AML-193 (cell line): ENCODE measurements around the gene MAP10.
"Not testable (repeated sequence)": the region's sequence is repeated elsewhere in the genome, so short reads cannot be mapped to it uniquely, and the experiment has no call there.

Experiments used
- DNase-seq, 2 experiments: peaks; one replicate each; lab custom pipeline; 2025; lab: John Stamatoyannopoulos, UW

MAP10 gene, protein sequence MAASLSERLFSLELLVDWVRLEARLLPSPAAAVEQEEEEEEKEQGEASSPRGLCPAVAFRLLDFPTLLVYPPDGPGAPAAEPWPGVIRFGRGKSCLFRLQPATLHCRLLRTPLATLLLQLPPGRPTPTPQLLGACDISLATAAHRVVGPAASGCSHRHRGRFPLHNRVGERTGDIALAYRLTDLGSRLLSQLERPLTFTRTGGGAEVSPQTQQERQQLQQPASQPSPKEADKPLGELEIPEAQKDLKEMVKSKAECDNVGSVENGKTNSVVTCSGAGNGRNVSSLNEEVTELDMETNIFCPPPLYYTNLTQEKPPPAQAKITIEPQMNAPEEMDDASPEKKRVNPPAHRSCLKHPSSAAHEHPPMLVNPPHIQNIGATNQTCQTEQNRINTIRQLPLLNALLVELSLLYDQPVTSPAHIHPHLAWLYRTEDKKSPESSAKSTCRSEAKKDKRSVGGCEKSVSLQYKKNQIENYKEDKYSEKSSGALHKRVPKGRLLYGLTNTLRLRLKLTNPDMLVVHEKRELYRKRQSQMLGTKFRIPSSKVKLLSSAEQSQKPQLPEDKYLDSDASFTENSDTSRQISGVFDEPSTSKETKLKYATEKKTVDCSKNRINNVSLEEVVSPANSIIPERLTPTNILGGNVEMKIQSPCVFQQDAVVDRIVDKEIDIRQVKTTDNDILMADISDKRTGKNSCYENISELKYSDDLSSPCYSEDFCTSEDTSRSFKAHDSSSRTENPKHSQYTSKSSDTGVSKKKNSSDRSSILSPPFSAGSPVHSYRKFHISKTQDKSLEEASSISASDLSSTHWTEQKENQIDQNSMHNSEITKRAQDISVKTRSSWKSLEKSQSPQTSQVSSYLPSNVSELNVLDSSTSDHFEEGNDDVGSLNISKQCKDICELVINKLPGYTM

DNA sequence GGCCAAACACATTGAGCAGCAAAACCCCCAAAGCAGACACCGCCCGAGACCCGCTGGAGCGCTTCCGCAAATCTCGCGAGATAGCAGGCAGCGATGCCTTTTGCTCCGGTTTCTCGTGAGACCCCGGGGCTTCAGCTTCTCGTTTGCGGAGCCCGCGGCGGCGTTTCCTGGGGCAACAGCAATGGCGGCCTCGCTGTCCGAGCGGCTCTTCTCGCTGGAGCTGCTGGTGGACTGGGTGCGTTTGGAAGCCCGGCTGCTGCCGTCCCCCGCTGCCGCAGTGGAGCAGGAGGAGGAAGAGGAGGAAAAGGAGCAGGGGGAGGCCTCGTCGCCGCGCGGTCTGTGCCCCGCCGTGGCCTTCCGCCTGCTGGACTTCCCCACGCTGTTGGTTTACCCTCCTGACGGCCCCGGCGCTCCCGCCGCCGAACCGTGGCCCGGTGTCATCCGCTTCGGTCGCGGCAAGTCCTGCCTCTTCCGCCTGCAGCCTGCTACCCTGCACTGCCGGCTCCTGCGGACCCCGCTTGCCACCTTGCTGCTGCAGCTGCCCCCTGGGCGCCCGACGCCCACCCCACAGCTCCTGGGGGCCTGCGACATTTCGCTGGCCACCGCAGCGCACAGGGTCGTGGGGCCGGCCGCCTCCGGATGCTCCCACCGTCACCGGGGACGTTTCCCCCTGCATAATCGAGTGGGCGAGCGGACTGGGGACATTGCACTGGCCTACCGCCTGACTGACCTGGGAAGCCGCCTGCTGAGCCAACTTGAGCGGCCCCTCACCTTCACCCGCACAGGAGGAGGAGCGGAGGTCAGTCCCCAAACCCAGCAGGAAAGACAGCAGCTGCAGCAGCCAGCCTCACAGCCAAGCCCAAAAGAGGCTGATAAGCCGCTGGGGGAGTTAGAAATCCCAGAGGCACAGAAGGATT lies at the start of gene MAP10:
Gene MAP10 (plus strand): TSS at position 148 of the 917 bp plus-strand sequence. CDS start 34 bp downstream, at position 182.
- no peak for DNase-seq

DNA sequence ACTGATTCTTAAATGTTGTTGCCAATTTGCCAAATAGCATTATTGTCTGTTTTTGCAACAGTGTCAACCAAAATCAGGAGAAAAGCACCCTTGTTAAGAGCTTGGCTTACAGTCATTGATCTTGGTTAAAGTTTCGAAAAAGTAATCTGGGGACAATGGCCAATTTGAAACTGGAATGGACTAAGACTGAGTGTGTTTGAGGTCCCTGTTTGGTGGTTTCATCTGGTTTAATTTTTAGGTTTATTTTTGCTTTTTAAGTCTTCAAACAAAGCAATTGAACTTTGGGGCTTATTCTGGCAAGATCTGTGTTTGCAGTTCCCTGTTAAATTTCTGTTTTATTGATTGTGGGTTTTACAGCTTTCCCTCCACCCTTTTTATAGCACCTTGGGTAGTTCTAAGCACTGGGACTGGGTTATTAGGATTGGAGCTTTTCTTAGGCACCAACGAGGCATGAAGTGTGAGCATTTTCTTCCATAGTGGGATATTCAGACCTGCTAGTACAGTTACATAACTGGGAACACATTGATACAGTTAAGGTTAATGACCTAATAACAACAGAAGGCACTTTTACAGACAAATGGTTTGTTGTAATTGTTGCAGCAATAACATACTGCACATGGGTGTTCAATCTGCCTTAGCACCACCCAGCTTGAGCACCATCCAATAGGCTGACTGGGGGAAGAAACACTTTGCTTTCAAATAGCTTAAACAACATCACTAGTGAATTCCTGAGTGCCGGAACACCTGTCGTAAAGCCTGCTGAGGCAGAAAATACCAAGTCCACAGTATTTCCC lies 40.6 kb upstream of the MAP10 start:
- no peak for DNase-seq

DNA sequence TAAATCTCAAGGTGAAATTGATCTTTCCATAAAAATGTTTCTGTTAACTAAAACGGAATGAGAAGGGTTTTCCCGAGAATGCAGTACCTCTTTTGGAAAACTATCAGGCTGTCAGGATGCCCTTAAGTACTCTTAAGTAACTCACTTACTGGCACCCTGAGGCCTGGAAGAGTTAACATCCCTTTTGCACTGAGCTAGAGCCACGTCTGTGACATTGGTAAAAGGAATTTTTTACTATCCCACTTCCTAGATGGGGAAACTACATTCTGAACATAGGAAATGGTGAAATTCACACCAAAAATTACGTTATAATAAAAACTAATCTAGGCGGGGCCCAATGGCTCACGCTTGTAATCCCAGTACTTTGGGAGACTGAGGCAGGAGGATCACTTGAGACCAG lies 39.7 kb upstream of the MAP10 start:
- no peak for DNase-seq

DNA sequence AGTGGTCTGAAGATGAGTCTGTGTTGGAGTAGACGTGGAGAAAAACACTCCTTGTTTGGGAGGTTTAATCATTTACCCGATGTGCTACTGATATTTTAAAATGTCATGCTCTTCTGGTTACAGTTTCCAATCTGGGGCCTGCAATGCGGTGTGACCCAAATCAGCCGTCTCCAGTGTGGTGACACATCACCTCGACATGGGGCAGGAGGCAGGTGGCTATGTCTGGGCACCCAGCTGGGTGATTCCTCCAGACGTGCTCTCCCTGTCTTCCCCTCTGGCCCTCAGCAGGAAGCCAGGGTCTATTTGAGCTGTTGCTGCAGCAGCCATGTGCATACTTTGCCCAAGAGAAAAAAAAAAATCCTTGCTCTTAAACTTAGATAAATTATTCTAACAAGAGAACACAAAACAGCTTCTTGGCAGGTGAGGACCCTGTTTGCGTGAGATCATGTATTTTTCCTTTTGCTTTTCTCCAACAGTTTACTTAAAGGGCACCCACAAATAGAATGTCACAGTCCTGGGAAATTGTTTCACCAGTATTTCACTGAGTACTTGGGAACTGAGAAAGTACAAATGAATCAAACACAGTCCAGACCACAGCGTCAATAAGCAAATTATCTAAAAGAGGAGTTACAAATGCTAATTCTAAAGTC lies 38.9 kb upstream of the MAP10 start:
- DNase-seq = no peak

DNA sequence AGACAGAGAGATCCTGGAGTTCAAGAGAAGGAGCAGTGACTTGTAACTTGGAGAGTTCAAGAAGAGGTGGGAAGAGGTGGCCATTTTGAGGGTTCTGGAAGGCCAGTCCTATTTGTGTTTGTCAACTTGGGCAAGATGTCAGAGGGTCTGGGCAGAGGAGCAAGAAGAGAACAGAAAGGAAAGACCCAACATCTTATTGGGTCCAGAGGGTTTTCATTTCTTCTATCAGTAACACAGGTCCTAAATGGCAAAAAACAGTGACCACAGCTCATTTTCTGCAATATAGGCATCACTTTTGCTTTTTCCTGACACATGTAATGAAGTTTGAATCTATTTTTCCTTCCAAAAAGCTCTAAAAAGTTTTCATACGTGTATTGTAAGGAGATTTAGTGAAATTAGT lies 38.3 kb upstream of the MAP10 start:
- no peak for DNase-seq

DNA sequence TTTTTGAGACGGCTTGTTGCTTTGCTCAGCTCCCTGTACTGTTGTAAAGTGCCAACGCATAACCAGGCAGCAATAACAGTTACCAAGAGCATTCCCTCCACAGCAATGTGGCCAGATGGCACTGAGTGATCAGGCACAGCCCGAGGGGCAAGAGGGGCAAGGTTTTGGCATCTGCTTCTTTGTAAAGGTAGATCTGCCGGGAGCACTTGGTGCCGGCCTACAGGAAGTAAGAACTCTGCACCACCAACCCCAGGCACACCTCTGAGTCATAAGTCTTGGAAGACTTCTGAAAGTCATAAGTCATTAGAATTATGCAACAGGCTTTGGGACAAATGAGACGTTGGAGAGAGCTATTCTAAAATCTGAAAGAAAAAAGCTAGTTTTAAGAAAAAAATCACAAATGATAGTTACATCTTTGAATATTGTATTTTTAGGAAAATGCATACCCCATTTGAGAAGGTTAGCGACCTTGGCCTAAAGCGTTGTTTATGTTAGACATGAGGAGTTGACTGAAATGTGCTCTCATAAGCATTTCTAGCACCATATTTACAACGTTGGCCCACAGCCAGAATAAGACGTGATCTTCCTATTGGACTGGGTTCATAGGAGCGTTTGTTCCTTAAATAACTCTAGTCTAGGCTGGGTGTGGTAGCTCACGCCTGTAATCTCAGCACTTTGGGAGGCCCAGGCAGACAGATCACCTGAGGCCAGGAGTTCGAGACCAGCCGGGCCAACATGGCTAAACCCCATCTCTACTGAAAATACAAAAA lies 37.7 kb upstream of the MAP10 start:
- DNase-seq = peak; percentile 90

DNA sequence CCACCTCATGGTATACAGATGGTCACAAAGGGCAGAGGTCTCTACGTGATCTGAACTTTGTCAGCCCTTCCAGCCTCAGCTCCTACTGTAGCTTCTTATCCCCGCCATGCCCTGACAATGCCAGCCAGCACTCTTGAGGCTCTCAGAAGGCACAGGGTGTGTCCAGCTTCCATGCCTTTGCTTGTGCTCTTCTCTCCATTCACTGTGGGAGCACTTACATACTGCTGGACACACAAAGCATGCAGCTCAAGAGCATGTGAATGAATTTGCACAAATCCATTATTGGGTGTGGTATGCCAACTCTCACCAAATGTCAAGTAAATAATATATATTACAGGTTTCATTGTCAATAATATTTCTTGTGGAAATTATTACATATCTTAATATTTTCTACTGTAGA lies 36.4 kb upstream of the MAP10 start:
- DNase-seq = no peak

DNA sequence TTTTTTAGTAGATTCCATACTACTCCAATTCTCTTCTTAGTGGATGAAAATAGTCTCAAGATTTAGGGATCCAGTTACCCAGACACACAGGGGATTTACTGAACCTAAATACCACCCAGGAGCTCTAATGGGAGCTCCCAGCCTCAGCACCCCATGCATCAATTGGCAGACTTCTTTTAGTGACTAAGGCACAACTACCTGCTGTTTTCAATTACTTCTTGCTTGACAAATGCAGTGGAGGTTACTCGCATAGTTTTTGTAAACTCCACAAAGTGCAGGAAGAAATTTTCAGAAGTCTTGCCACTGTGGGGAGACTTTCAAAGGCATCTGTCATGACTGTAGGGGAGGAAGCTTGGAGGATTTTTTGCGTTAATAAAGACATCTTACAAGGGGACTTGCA lies 35.5 kb upstream of the MAP10 start:
- DNase-seq = no peak

DNA sequence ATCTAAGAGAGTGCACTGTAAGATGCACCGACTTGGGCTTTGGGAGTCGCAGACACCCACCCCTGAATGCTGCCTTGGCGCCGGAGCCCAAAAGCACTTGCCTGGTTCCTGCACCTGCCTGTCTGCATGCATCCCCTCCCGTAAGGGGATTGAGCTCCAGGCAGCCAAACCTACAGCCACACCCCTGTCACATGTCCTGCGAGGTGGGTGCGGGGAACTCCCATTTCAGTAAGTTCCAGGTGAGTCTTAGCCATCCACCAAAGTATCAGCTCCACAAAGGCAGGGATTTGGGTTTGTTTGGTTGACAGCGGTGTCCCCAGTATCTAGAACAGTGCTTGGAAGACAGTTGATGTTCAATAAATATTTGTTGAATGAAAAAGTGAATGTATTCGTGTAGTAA lies 31.5 kb upstream of the MAP10 start:
- no peak for DNase-seq

DNA sequence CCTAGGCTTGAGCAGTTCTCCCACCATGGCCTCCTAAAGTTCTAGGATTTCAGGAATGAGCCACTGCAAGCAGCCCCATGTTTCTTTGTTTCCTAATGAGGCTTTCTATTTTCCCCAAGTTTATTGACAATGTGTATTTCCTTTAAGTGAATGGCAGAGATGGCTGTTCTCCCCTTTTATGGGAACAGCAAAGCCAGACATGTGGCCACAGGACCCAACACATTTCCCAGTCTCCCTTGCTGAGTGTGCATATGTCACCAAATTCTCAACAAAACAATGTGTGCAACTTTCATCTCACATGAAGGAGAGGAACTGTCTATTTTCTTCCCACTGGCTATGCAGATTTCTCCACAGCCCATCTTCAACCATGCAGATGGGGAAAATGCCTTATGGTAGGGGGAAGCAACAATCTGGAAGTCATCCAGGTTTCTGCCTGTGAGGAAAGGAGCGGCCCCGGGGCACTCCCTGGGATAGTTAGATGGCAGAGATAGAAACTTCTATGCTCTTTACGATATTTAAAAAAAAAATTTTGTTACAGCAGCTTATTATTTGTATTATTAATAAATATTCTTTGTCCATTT lies 28.6 kb upstream of the MAP10 start:
- DNase-seq = no peak

DNA sequence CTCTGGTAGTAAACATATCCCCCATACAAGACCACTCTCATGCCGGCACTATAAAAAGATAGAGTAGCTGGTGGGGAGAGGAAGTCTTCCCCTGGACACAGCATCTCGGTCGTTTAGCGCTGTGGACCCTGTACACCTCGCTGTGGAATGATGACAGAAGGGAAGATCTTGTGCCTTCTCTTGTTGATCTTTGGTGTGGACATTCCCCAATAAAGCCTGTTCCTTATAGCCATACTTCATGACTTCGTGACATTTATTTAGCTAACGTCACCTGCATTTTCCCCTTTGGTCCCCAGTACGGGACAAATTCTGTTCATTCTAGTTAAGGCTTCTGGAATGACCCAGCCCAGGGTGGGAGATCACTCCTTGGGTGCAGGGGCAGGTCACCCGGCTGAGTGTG lies 24.9 kb upstream of the MAP10 start:
- no peak for DNase-seq

DNA sequence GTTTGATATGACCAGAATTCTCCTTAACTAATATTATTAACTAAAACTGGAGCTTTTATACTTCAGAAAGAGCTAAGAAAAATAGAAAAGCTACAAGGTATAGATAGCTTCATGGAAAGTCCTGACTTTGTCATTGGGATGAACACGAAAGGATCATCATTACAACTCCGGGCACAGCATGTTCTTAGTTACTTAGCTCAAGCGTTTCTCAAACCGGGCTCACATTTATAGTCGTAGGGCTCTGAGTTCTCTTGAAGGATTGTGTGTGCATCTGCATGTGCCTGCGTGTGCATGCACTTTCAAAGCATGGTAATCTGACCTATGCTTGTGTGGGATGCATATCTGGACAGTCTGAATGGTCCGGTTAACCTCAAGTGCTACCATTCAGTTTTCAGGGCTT lies 20.4 kb upstream of the MAP10 start:
- no peak for DNase-seq

DNA sequence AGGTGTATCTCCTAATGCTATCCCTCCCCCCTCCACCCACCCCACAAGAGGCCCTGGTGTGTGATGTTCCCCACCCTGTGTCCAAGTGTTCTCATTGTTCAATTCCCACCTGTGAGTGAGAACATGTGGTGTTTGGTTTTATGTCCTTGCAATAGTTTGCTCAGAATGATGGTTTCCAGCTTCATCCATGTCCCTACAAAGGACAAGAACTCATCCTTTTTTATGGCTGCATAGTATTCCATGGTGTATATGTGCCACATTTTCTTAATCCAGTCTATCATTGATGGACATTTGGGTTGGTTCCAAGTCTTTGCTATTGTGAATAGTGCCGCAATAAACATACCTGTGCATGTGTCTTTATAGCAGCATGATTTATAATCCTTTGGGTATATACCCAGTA lies 19.6 kb upstream of the MAP10 start:
- not testable (repeated sequence) for DNase-seq

DNA sequence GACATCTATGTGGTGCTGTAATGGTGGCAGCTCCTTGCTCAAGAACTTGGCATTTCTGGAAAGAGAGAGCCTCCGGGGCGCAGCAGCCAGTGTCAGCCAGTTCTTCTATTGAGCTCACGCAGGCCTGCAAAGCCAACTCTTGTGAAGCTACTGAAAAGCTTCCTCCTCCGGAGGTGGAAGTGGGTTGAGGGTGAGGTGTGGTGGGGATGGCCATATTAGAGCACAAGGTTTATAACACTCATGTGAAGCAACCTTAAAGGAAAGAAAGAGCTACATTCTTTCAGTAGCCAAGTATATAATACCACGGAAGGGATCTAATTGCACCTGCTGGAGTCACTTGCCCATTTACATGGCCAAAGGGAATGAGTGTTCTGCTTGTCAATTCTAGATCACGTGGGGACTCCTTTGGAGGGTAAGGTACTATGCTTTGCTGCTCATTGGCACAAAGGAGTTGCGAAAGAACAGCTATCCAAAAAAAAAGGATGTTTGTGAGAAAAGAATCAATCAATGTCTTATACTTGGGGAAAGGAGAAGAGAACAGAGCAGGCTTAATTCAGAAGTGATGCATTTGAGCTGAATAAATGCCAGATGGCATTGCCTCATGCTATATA lies 18.3 kb upstream of the MAP10 start:
- peak; percentile 72 to 74 for DNase-seq

DNA sequence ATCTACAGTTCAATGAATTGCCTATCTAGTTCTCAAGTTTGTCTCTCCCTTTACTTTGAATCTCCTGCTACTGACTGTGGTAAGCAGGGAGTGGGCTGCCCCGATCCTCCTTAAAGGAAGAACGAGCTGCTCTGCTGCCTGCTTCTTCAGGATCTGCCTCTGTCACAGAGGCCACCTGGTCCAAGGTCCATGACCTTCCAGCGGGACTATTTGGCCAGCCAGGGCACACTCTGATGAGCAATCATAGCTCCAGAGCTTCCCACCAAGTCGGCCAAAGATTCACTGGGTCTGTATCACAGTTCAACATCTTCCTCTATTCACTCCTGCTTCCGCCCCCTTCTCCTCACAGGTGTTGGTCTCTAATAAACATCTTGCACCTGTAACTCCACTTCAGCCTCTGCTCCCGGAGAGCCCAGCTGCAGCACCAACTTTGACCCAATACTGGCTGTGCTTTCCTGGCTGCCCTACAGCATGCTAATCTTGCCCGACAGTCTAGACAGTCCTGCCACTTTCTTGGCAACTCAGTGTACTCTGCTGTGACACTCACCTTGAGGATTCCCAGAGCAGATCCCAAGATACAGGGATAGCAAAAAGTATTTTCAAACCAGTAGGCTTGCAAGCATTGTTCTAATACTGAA lies 16.9 kb upstream of the MAP10 start:
- no peak for DNase-seq

DNA sequence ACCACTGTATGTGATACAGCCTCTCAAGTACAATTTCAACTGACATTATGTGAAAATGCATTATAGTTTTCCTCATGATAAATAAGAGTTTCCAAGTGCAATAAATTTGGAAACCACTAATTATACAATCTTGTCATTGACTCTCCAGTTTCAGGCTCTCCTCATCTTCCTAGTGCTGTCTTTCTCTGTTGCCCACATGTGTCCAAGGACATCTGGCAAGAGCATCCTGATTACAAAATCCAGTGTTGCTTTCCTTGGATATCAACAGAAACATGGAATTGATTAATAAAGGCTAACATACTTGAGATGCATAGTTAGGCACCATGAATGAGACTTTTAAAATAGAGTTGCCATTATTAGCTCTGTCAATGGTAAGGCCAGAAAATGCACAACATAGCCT lies 15.6 kb upstream of the MAP10 start:
- no peak for DNase-seq

DNA sequence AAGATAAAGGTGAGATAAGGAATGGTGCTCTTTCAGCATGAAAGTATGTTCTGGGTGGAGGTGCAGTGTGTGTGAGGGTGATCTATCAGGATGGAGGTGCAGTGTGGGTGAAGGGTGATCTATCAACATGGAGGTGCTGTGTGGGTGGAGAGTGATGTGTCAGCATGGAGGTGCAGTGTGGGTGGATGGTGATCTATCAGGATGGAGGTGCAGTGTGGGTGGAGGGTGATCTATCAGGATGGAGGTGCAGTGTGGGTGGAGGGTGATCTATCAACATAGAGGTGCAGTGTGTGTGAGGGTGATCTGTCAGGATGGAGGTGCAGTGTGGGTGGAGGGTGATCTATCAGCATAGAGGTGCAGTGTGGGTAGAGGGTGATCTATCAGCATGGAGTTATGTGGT lies 12.3 kb upstream of the MAP10 start:
- DNase-seq = no peak

DNA sequence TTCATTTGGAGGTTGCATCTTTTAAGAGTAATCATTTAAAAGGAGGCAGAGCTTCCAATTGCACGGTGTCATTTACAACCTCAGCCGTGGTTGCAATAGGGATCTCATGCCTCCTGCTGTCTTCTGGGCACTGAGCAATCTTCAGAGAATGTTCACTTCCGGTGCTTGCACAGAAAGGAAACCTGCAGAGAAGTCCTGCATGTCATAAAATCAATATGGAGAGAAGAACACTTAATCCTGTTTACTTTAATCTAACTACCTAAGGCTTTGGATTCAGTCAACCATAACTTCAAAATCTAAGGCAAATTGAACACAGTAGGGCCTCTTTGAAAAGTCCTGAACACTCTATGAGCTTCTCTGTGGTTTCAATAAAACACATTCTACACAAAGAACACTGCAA lies 11.3 kb upstream of the MAP10 start:
- DNase-seq = peak; percentile 56 to 65
